ENCODE data around the gene FMNL1.

FMNL1 gene

GRCh38 chr17:45231481-45232116 lies 9.9 kb downstream of the FMNL1 start:
- H3K27ac ChIP-seq (ENCODE audit: low read depth, low read length): no peak overlapping the region
- peaks cover 0 to 6% of the 10 kb centered on the region in 2 donors for H3K27me3 ChIP-seq (ENCODE audit: control insufficient read depth in 1 of 2, insufficient read depth in 2 of 2, low read length in 2 of 2)
- peaks cover 8% of the 10 kb centered on the region for H3K4me1 ChIP-seq (ENCODE audit: insufficient read depth, low read length)
- no peaks in the 10 kb centered on the region for H3K9me3 ChIP-seq (ENCODE audit: low read length)
- no peak overlapping the region for H3K9ac ChIP-seq (ENCODE audit: low read length)
- no peak overlapping the region for H3K4me3 ChIP-seq (ENCODE audit: low read depth in 1 of 2, low read length in 2 of 2)
- H3K36me3 ChIP-seq (ENCODE audit: insufficient read depth, low read length): no peaks in the 10 kb centered on the region

- Histone ChIP-seq H3K36me3 (ENCODE audit: insufficient read depth, low read length) (no peaks in the 10 kb centered on the region), H3K9me3 (ENCODE audit: low read length) (no peaks in the 10 kb centered on the region), H3K27me3 (ENCODE audit: control insufficient read depth in 1 of 2, insufficient read depth in 2 of 2, low read length in 2 of 2) (peaks cover 0 to 10% of the 10 kb centered on the region in 2 donors), H3K9ac (ENCODE audit: low read length) (no peak overlapping the region), H3K27ac (ENCODE audit: low read depth, low read length) (no peak overlapping the region), H3K4me1 (ENCODE audit: insufficient read depth, low read length) (peaks cover 8% of the 10 kb centered on the region), H3K4me3 (ENCODE audit: low read depth in 1 of 2, low read length in 2 of 2) (no peak overlapping the region)
Observed at GRCh38 chr17:45232514-45233422, 11.1 kb downstream of the FMNL1 start.

GRCh38 chr17:45233423-45233924 lies 11.8 kb downstream of the FMNL1 start:
- no peaks in the 10 kb centered on the region for H3K36me3 ChIP-seq (ENCODE audit: insufficient read depth, low read length)
- H3K9me3 ChIP-seq (ENCODE audit: low read length): no peaks in the 10 kb centered on the region
- peaks cover 0 to 12% of the 10 kb centered on the region in 2 donors for H3K27me3 ChIP-seq (ENCODE audit: control insufficient read depth in 1 of 2, insufficient read depth in 2 of 2, low read length in 2 of 2)
- H3K9ac ChIP-seq (ENCODE audit: low read length): no peak overlapping the region
- H3K4me1 ChIP-seq (ENCODE audit: insufficient read depth, low read length): peaks cover 8% of the 10 kb centered on the region
- H3K27ac ChIP-seq (ENCODE audit: low read depth, low read length): no peak overlapping the region
- H3K4me3 ChIP-seq (ENCODE audit: low read depth in 1 of 2, low read length in 2 of 2): no peak overlapping the region

GRCh38 chr17:45234641-45235415 lies 13.1 kb downstream of the FMNL1 start:
- H3K9ac ChIP-seq (ENCODE audit: low read length): no peak overlapping the region
- H3K4me3 ChIP-seq (ENCODE audit: low read depth in 1 of 2, low read length in 2 of 2): no peak overlapping the region
- H3K4me1 ChIP-seq (ENCODE audit: insufficient read depth, low read length): peaks cover 8% of the 10 kb centered on the region
- peaks cover 0 to 26% of the 10 kb centered on the region in 2 donors for H3K27me3 ChIP-seq (ENCODE audit: control insufficient read depth in 1 of 2, insufficient read depth in 2 of 2, low read length in 2 of 2)
- no peak overlapping the region for H3K27ac ChIP-seq (ENCODE audit: low read depth, low read length)
- H3K9me3 ChIP-seq (ENCODE audit: low read length): no peaks in the 10 kb centered on the region
- no peaks in the 10 kb centered on the region for H3K36me3 ChIP-seq (ENCODE audit: insufficient read depth, low read length)

- Histone ChIP-seq H3K36me3 (ENCODE audit: insufficient read depth, low read length) (no peaks in the 10 kb centered on the region), H3K27ac (ENCODE audit: low read depth, low read length) (no peak overlapping the region), H3K9me3 (ENCODE audit: low read length) (no peaks in the 10 kb centered on the region), H3K4me1 (ENCODE audit: insufficient read depth, low read length) (peaks cover 3% of the 10 kb centered on the region), H3K9ac (ENCODE audit: low read length) (no peak overlapping the region), H3K27me3 (ENCODE audit: control insufficient read depth in 1 of 2, insufficient read depth in 2 of 2, low read length in 2 of 2) (peaks cover 0 to 33% of the 10 kb centered on the region in 2 donors), H3K4me3 (ENCODE audit: low read depth in 1 of 2, low read length in 2 of 2) (no peak overlapping the region)
Observed at GRCh38 chr17:45235416-45236281, 14.0 kb downstream of the FMNL1 start.

GRCh38 chr17:45236282-45236606 lies 14.6 kb downstream of the FMNL1 start:
- H3K9me3 ChIP-seq (ENCODE audit: low read length): no peaks in the 10 kb centered on the region
- no peak overlapping the region for H3K27ac ChIP-seq (ENCODE audit: low read depth, low read length)
- H3K27me3 ChIP-seq (ENCODE audit: control insufficient read depth in 1 of 2, insufficient read depth in 2 of 2, low read length in 2 of 2): peaks cover 3 to 39% of the 10 kb centered on the region in 2 donors
- H3K36me3 ChIP-seq (ENCODE audit: insufficient read depth, low read length): no peaks in the 10 kb centered on the region
- no peak overlapping the region for H3K9ac ChIP-seq (ENCODE audit: low read length)
- H3K4me3 ChIP-seq (ENCODE audit: low read depth in 1 of 2, low read length in 2 of 2): no peak overlapping the region
- H3K4me1 ChIP-seq (ENCODE audit: insufficient read depth, low read length): peaks cover 3% of the 10 kb centered on the region

GRCh38 chr17:45237686-45238085 lies 16.0 kb downstream of the FMNL1 start:
- Histone ChIP-seq H3K9me3 (ENCODE audit: low read length) (no peaks in the 10 kb centered on the region), H3K27ac (ENCODE audit: low read depth, low read length) (no peak overlapping the region), H3K9ac (ENCODE audit: low read length) (no peak overlapping the region), H3K36me3 (ENCODE audit: insufficient read depth, low read length) (no peaks in the 10 kb centered on the region), H3K27me3 (ENCODE audit: control insufficient read depth in 1 of 2, insufficient read depth in 2 of 2, low read length in 2 of 2) (peaks cover 6 to 43% of the 10 kb centered on the region in 2 donors), H3K4me3 (ENCODE audit: low read depth in 1 of 2, low read length in 2 of 2) (no peak overlapping the region), H3K4me1 (ENCODE audit: insufficient read depth, low read length) (peaks cover 6% of the 10 kb centered on the region)

- H3K9me3 ChIP-seq (ENCODE audit: low read length): no peaks in the 10 kb centered on the region
- H3K27me3 ChIP-seq (ENCODE audit: control insufficient read depth in 1 of 2, insufficient read depth in 2 of 2, low read length in 2 of 2): peaks cover 6 to 43% of the 10 kb centered on the region in 2 donors
- H3K36me3 ChIP-seq (ENCODE audit: insufficient read depth, low read length): no peaks in the 10 kb centered on the region
- no peak overlapping the region for H3K9ac ChIP-seq (ENCODE audit: low read length)
- no peak overlapping the region for H3K4me3 ChIP-seq (ENCODE audit: low read depth in 1 of 2, low read length in 2 of 2)
- H3K4me1 ChIP-seq (ENCODE audit: insufficient read depth, low read length): peaks cover 6% of the 10 kb centered on the region
- no peak overlapping the region for H3K27ac ChIP-seq (ENCODE audit: low read depth, low read length)
Observed at GRCh38 chr17:45238155-45238774, 16.6 kb downstream of the FMNL1 start.

GRCh38 chr17:45240905-45241327 lies 19.2 kb downstream of the FMNL1 start:
- Histone ChIP-seq H3K9me3 (ENCODE audit: low read length) (no peaks in the 10 kb centered on the region), H3K36me3 (ENCODE audit: insufficient read depth, low read length) (peaks cover 6% of the 10 kb centered on the region), H3K27ac (ENCODE audit: low read depth, low read length) (no peak overlapping the region), H3K4me3 (ENCODE audit: low read depth in 1 of 2, low read length in 2 of 2) (no peak overlapping the region), H3K27me3 (ENCODE audit: control insufficient read depth in 1 of 2, insufficient read depth in 2 of 2, low read length in 2 of 2) (peaks cover 6 to 42% of the 10 kb centered on the region in 2 donors), H3K9ac (ENCODE audit: low read length) (no peak overlapping the region), H3K4me1 (ENCODE audit: insufficient read depth, low read length) (peaks cover 6% of the 10 kb centered on the region)

GRCh38 chr17:45241328-45242028 lies 19.8 kb downstream of the FMNL1 start:
- Histone ChIP-seq H3K9me3 (ENCODE audit: low read length) (no peaks in the 10 kb centered on the region), H3K27ac (ENCODE audit: low read depth, low read length) (no peak overlapping the region), H3K4me3 (ENCODE audit: low read depth in 1 of 2, low read length in 2 of 2) (no peak overlapping the region), H3K36me3 (ENCODE audit: insufficient read depth, low read length) (peaks cover 6% of the 10 kb centered on the region), H3K27me3 (ENCODE audit: control insufficient read depth in 1 of 2, insufficient read depth in 2 of 2, low read length in 2 of 2) (peaks cover 6 to 37% of the 10 kb centered on the region in 2 donors), H3K9ac (ENCODE audit: low read length) (no peak overlapping the region), H3K4me1 (ENCODE audit: insufficient read depth, low read length) (peaks cover 7% of the 10 kb centered on the region)

Data from muscle layer of colon (tissue), 2 donors.